Spleen (tissue), 11 donors: ENCODE measurements around the gene PRKCQ. TPM values are rescaled to one million over a fixed set of nuclear protein-coding genes. Genes with fewer than 3 reads are reported as not detected.
A peak's percentile ranks its signal among the peaks of the same experiment; 100 is the strongest.

Experiments
- DNase-seq: peaks from one replicate; pipeline ENCODE4 v3.0.0-alpha.2; 2020
- H3K27ac ChIP-seq, 8 donors: fragments of 200-600 bp; sonication (generic) in 7 of 8; 1 replicate in 4 of 8; 2 replicates in 4 of 8; pipeline versions ENCODE4 v1.5.0 to v1.8.0; 2016 to 2021; ENCODE audit warnings: inconsistent platforms in 4 of 8, mild to moderate bottlenecking in 4 of 8, moderate library complexity in 1 of 8
- H3K27me3 ChIP-seq, 7 donors: fragments of 200-600 bp; sonication (generic) in 6 of 7; replicated peaks in 1 of 7; 1 replicate in 4 of 7; 2 replicates in 3 of 7; pipeline versions ENCODE4 v1.5.0 to v1.8.0; 2016 to 2021; ENCODE audit warnings: inconsistent platforms in 3 of 7, mild to moderate bottlenecking in 1 of 7
- H3K36me3 ChIP-seq, 6 donors: fragments of 200-600 bp; sonication (generic) in 5 of 6; 1 replicate in 4 of 6; 2 replicates in 2 of 6; pipeline versions ENCODE4 v1.5.0 to v1.8.0; 2016 to 2021; ENCODE audit warnings: inconsistent platforms in 2 of 6
- H3K4me1 ChIP-seq, 6 donors: fragments of 200-600 bp; sonication (generic) in 5 of 6; 1 replicate in 3 of 6; 2 replicates in 3 of 6; pipeline versions ENCODE4 v1.5.0 to v1.8.0; 2016 to 2021; ENCODE audit warnings: inconsistent platforms in 3 of 6
- H3K4me3 ChIP-seq, 8 donors: fragments of 200-600 bp; sonication (generic) in 7 of 8; 1 replicate in 4 of 8; 2 replicates in 4 of 8; pipeline versions ENCODE4 v1.5.0 to v1.8.0; 2016 to 2021; ENCODE audit warnings: inconsistent platforms in 4 of 8, mild to moderate bottlenecking in 4 of 8, moderate library complexity in 2 of 8
- H3K9me3 ChIP-seq, 8 donors: fragments of 200-600 bp; sonication (generic) in 7 of 8; 1 replicate in 4 of 8; 2 replicates in 4 of 8; pipeline versions ENCODE4 v1.5.0 to v1.8.0; 2016 to 2021; ENCODE audit warnings: inconsistent platforms in 4 of 8
- POLR2A ChIP-seq, 3 donors: fragments of 450-650 bp; IDR thresholded peaks; one replicate each; pipeline ENCODE4 v1.5.1; 2017; ENCODE audit warnings: antibody characterized with exemption in 3 of 3, mild to moderate bottlenecking in 1 of 3
- POLR2AphosphoS5 ChIP-seq, 3 donors: sonication (generic); formaldehyde crosslinking; IDR thresholded peaks; one replicate each; pipeline ENCODE4 v1.5.1; 2017; ENCODE audit warnings: antibody characterized with exemption in 3 of 3
- WGBS, 5 donors: extraction: QIAGEN DNeasy Blood & Tissue Kit in 3 of 5; methylation state at CpG; one replicate each; pipeline versions ENCODE4 v1.1.5 to v1.1.7; 2013 to 2018; 5-methylcytosine and 5-hydroxymethylcytosine counted together
- intact Hi-C: fragments of 100-400 bp; cut with DNase I; formaldehyde crosslinking; loops from one replicate; pipeline ENCODE4 v1.15.0; 2023; ENCODE audit warnings: low total_unique reads
- polyA plus RNA-seq, 3 donors: library from polyadenylated mRNA; stranded (reverse); fragments of 200-250 nt; gene quantifications; one replicate each; pipeline ENCODE4 v1.2.1, GENCODE V29; 2013
- total RNA-seq, 7 donors: library from RNA; depleted of rRNA in 3 of 7; stranded (reverse); fragments of >200 nt in 3 of 7; fragmentation: NEBNext Ultra II Directional in 4 of 7; extraction: Animal tissue kit (Norgen Biotek cat#: 25700) in 4 of 7; gene quantifications; one replicate each; pipeline versions ENCODE4 v1.1.0 to v1.2.1, GENCODE V29; 2016 to 2021
- TF ChIP-seq, protein P1 (sequence below), 11 experiments: fragments of 200-600 bp in 7 of 11; fragments of 450-650 bp in 4 of 11; sonication (generic) in 4 of 11; IDR thresholded peaks in 8 of 11; conservative IDR thresholded peaks in 3 of 11; 1 replicate in 7 of 11; 2 replicates in 4 of 11; pipeline versions ENCODE4 v1.4.0 to v1.8.0; 2016 to 2021; ENCODE audit warnings: antibody characterized with exemption in 11 of 11, inconsistent platforms in 4 of 11, mild to moderate bottlenecking in 1 of 11
- donor health status: healthy with polysubstance abuse.
- donor health status: DM: no; HTN: no; CAD: no; lungs with moderate emphysema.
- donor health status: DM: no; HTN: no; CAD: no.
- donor health status: Bipolar disorder and iron deficiency.
- donor health status: healthy.
- donor health status: DM: no; HTN: no; CAD: no.
- donor health status: DM: yes; HTN: yes; CAD: no.

The PRKCQ gene
- total and polyA plus RNA-seq, 10 donors, result 2.1 to 11.8 (median 8.1) TPM

DNA sequence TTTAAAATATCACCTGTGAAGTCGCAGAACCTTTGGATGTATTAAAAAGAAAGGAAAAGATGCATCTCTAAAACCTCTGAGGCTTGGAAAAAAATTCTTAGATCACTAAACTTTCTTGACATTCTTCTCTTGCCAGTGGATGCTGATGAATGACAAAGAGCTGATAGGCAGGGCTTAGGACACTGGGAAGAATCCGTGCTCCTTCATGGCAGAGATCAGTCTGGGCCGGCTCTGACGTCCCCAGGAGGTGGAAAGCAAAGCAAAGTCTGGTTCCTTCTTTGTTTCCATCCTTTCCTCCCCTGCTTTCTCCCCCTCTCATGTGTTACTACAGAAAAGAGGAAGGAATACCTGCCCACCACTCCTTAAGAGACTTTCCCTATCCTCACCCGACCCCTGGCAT, 161.9 kb downstream of the PRKCQ start:
- H3K27me3 ChIP-seq, result no peaks in the 10 kb centered on the region
- DNase-seq, result no peak
- no peaks in the 10 kb centered on the region for H3K36me3 ChIP-seq
- H3K9me3 ChIP-seq, result no peaks in the 10 kb centered on the region
- no peak overlapping the region for H3K27ac ChIP-seq
- H3K4me3 ChIP-seq, result no peak overlapping the region
- intact Hi-C loops, result loop anchor here (5.0 kb wide), 1 partner anchor 264 kb away; no protein-coding TSS in a partner anchor
- no peaks in the 10 kb centered on the region for H3K4me1 ChIP-seq
- WGBS, 5 donors, result 60 to 75% (median 64%) methylated on average over 5 of the region's 5 CpGs
- TF ChIP-seq POLR2AphosphoS5 (IDR thresholded peaks at IDR 0.05) (no peak), POLR2A (IDR thresholded peaks at IDR 0.05) (no peak)
- TF ChIP-seq, protein P1, sequence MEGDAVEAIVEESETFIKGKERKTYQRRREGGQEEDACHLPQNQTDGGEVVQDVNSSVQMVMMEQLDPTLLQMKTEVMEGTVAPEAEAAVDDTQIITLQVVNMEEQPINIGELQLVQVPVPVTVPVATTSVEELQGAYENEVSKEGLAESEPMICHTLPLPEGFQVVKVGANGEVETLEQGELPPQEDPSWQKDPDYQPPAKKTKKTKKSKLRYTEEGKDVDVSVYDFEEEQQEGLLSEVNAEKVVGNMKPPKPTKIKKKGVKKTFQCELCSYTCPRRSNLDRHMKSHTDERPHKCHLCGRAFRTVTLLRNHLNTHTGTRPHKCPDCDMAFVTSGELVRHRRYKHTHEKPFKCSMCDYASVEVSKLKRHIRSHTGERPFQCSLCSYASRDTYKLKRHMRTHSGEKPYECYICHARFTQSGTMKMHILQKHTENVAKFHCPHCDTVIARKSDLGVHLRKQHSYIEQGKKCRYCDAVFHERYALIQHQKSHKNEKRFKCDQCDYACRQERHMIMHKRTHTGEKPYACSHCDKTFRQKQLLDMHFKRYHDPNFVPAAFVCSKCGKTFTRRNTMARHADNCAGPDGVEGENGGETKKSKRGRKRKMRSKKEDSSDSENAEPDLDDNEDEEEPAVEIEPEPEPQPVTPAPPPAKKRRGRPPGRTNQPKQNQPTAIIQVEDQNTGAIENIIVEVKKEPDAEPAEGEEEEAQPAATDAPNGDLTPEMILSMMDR (IDR thresholded peaks at IDR 0.05 in 8 of 11, conservative IDR thresholded peaks at IDR 0.05 in 3 of 11), result no peak

DNA sequence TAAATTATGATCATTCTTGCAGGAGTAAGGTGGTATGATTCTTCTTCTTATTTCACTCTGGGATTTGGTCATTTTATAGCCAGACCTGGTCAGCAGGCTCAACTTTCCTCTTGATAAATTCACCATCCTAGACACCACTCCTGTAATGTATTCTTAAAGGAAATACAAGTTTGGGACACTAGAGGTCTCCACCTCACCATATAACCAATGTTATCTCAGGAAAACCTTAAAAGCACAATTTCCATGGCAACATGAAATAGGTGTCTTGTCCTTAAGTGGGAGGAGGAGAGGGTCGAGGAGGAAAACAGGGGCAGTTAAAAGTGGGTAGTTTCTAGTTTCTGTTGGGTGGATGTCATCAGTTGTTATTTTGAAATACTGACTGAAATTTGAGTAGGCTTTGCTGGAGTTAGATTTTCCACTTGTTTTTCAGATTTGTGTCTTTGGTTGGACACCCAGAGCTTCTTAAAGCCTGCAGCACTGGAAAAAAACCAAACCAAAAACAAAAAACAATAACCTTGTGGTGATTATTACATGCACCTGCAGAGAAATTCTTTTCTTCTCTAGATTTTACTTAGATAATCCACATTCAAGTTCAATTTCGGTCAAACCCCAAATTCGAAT, 163.1 kb downstream of the PRKCQ start:
- Histone ChIP-seq H3K9me3 (no peaks in the 10 kb centered on the region), H3K4me3 (no peak overlapping the region), H3K4me1 (no peaks in the 10 kb centered on the region), H3K27me3 (no peaks in the 10 kb centered on the region), H3K36me3 (no peaks in the 10 kb centered on the region), H3K27ac (no peak overlapping the region)
- no peak for DNase-seq
- TF ChIP-seq POLR2AphosphoS5 (IDR thresholded peaks at IDR 0.05), result no peak
- TF ChIP-seq, protein P1 (IDR thresholded peaks at IDR 0.05 in 8 of 11, conservative IDR thresholded peaks at IDR 0.05 in 3 of 11), result peak; percentile 46 to 73 (median 65)
- 61 to 65% (median 63%) methylated on average over 3 of the region's 3 CpGs for WGBS, 5 donors
- intact Hi-C loops, result loop anchor here (5.0 kb wide), 1 partner anchor 265 kb away; no protein-coding TSS in a partner anchor

DNA sequence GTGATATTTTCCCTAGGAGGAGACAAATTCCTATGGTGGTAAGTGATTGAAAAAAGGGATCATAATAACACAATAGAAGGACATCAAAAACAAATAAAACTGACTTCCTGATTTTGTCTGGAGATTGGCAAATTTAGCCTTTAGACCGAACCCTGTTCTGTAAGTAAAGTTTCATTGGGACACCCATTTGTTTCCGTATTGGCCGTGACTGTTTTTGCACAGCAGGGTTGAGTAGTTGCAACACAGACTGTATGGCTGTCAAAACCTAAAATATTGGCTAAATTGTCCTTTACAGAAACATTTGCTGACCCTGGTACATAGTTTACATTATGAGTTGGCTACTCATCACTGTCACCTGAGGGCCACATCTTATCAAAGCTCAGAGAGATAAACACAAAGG, 168.6 kb downstream of the PRKCQ start:
- H3K27me3 ChIP-seq, result no peaks in the 10 kb centered on the region
- peak overlapping the region in 1 of 8 donors; percentile 72 for H3K27ac ChIP-seq
- no peak overlapping the region for H3K4me3 ChIP-seq
- no peak for DNase-seq
- H3K9me3 ChIP-seq, result no peaks in the 10 kb centered on the region
- H3K36me3 ChIP-seq, result no peaks in the 10 kb centered on the region
- peaks cover 0 to 42% (median 15%) of the 10 kb centered on the region in 6 donors for H3K4me1 ChIP-seq
- TF ChIP-seq, protein P1 (IDR thresholded peaks at IDR 0.05 in 8 of 11, conservative IDR thresholded peaks at IDR 0.05 in 3 of 11), result no peak
- TF ChIP-seq POLR2A (IDR thresholded peaks at IDR 0.05) (no peak), POLR2AphosphoS5 (IDR thresholded peaks at IDR 0.05) (no peak)
- WGBS, 5 donors, result 51 to 84% (median 74%) methylated on average over 3 of the region's 3 CpGs
- intact Hi-C loops, result no loop called here

DNA sequence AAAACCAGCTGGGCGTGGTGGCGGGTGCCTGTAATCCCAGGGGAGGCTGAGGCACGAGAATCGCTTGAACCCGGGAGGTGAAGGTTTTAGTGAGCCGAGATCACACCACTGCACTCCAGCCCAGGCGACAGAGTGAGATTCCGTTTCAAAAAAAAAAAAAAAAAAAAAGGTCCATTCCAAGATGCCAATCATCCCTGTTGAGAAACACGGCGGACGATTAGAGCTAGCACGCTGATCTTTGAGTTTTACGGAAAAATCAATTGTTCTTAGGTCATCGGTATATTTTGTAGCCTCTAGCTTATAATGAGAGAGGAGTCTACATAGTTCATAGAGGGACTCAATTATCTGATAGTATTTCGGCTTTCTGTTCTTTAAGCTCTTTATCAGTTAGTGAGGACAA, 169.2 kb downstream of the PRKCQ start:
- no peak for DNase-seq
- Histone ChIP-seq H3K4me1 (peaks cover 0 to 43% (median 15%) of the 10 kb centered on the region in 6 donors), H3K9me3 (no peaks in the 10 kb centered on the region), H3K27me3 (no peaks in the 10 kb centered on the region), H3K4me3 (no peak overlapping the region), H3K27ac (peak overlapping the region in 5 of 8 donors; percentile 28 to 82 (median 72)), H3K36me3 (no peaks in the 10 kb centered on the region)
- TF ChIP-seq POLR2AphosphoS5 (IDR thresholded peaks at IDR 0.05), result no peak
- no peak for TF ChIP-seq POLR2A (IDR thresholded peaks at IDR 0.05)
- TF ChIP-seq, protein P1 (IDR thresholded peaks at IDR 0.05 in 8 of 11, conservative IDR thresholded peaks at IDR 0.05 in 3 of 11), result no peak
- intact Hi-C loops, result no loop called here
- WGBS, 5 donors, result 89 to 96% (median 92%) methylated on average over 15 of the region's 15 CpGs
